ENCODE results near the gene SIDT1. TPM values are rescaled to one million over a fixed set of nuclear protein-coding genes. Genes with fewer than 3 reads are reported as not detected.
"Not testable (repeated sequence)": the region's sequence is repeated elsewhere in the genome, so short reads cannot be mapped to it uniquely, and the experiment has no call there.

Gene SIDT1
- total RNA-seq, 3 donors from 2014 or later = 4.8 to 7.0 (median 6.0) TPM

GRCh38 chr3:113626503-113627371 is 94.4 kb downstream of the SIDT1 start:
- DNase-seq = no peak
- no peak overlapping the region for H3K4me3 Mint-ChIP-seq
- no peaks in the 10 kb centered on the region for H3K27me3 Mint-ChIP-seq (ENCODE audit: low read depth)
- H3K4me1 Mint-ChIP-seq (ENCODE audit: low read depth) = no peaks in the 10 kb centered on the region
- H3K36me3 Mint-ChIP-seq (ENCODE audit: insufficient read depth) = peaks cover 35% of the 10 kb centered on the region
- peak in 1 of 2 donors; percentile 46 for ATAC-seq
- no peaks in the 10 kb centered on the region for H3K9me3 Mint-ChIP-seq

GRCh38 chr3:113628316-113628715 is 96.0 kb downstream of the SIDT1 start:
- no peaks in the 10 kb centered on the region for H3K9me3 Mint-ChIP-seq
- H3K4me3 Mint-ChIP-seq = no peak overlapping the region
- no peaks in the 10 kb centered on the region for H3K4me1 Mint-ChIP-seq (ENCODE audit: low read depth)
- H3K36me3 Mint-ChIP-seq (ENCODE audit: insufficient read depth) = peaks cover 33% of the 10 kb centered on the region
- H3K27me3 Mint-ChIP-seq (ENCODE audit: low read depth) = no peaks in the 10 kb centered on the region
- DNase-seq (no peak), ATAC-seq (no peak)

- no peak for ATAC-seq
- H3K36me3 Mint-ChIP-seq (ENCODE audit: insufficient read depth) = peaks cover 30% of the 10 kb centered on the region
- no peak overlapping the region for H3K4me3 Mint-ChIP-seq
- H3K27me3 Mint-ChIP-seq (ENCODE audit: low read depth) = no peaks in the 10 kb centered on the region
- H3K9me3 Mint-ChIP-seq = no peaks in the 10 kb centered on the region
- H3K4me1 Mint-ChIP-seq (ENCODE audit: low read depth) = no peaks in the 10 kb centered on the region
- no peak for DNase-seq
Measured at GRCh38 chr3:113628788-113629187, 96.4 kb downstream of the SIDT1 start.

- Mint-ChIP-seq H3K4me1 (ENCODE audit: low read depth) (no peaks in the 10 kb centered on the region), H3K36me3 (ENCODE audit: insufficient read depth) (peaks cover 22% of the 10 kb centered on the region), H3K27me3 (ENCODE audit: low read depth) (no peaks in the 10 kb centered on the region), H3K4me3 (no peak overlapping the region), H3K9me3 (no peaks in the 10 kb centered on the region)
- ATAC-seq (no peak), DNase-seq (no peak)
Measured at GRCh38 chr3:113629584-113630421, 97.4 kb downstream of the SIDT1 start.

- ATAC-seq (no peak), DNase-seq (no peak)
- H3K9me3 Mint-ChIP-seq = no peaks in the 10 kb centered on the region
- H3K36me3 Mint-ChIP-seq (ENCODE audit: insufficient read depth) = peaks cover 13% of the 10 kb centered on the region
- H3K4me1 Mint-ChIP-seq (ENCODE audit: low read depth) = no peaks in the 10 kb centered on the region
- H3K27me3 Mint-ChIP-seq (ENCODE audit: low read depth) = no peaks in the 10 kb centered on the region
- H3K4me3 Mint-ChIP-seq = no peak overlapping the region
Measured at GRCh38 chr3:113630956-113631542, 98.7 kb downstream of the SIDT1 start.

GRCh38 chr3:113631573-113631972 is 99.2 kb downstream of the SIDT1 start:
- no peaks in the 10 kb centered on the region for H3K9me3 Mint-ChIP-seq
- ATAC-seq (no peak), DNase-seq (no peak)
- no peaks in the 10 kb centered on the region for H3K4me1 Mint-ChIP-seq (ENCODE audit: low read depth)
- no peak overlapping the region for H3K4me3 Mint-ChIP-seq
- peaks cover 11% of the 10 kb centered on the region for H3K36me3 Mint-ChIP-seq (ENCODE audit: insufficient read depth)
- no peaks in the 10 kb centered on the region for H3K27me3 Mint-ChIP-seq (ENCODE audit: low read depth)

GRCh38 chr3:113634782-113635474 is 102.6 kb downstream of the SIDT1 start:
- Mint-ChIP-seq H3K27me3 (ENCODE audit: low read depth) (no peaks in the 10 kb centered on the region), H3K36me3 (ENCODE audit: insufficient read depth) (peaks cover 6% of the 10 kb centered on the region), H3K4me3 (no peak overlapping the region), H3K4me1 (ENCODE audit: low read depth) (no peaks in the 10 kb centered on the region), H3K9me3 (no peaks in the 10 kb centered on the region)
- ATAC-seq (no peak), DNase-seq (no peak)

- not testable (repeated sequence) for H3K4me3 Mint-ChIP-seq; DNase-seq; H3K36me3 Mint-ChIP-seq (ENCODE audit: insufficient read depth); H3K4me1 Mint-ChIP-seq (ENCODE audit: low read depth); H3K27me3 Mint-ChIP-seq (ENCODE audit: low read depth); H3K9me3 Mint-ChIP-seq; ATAC-seq
Measured at GRCh38 chr3:113636034-113636433, 103.7 kb downstream of the SIDT1 start.

- H3K4me1 Mint-ChIP-seq (ENCODE audit: low read depth) = no peaks in the 10 kb centered on the region
- DNase-seq = no peak
- H3K27me3 Mint-ChIP-seq (ENCODE audit: low read depth) = no peaks in the 10 kb centered on the region
- no peaks in the 10 kb centered on the region for H3K9me3 Mint-ChIP-seq
- H3K4me3 Mint-ChIP-seq = no peak overlapping the region
- H3K36me3 Mint-ChIP-seq (ENCODE audit: insufficient read depth) = peaks cover 2% of the 10 kb centered on the region
- no peak for ATAC-seq
Measured at GRCh38 chr3:113637756-113638155, 105.4 kb downstream of the SIDT1 start.

- Mint-ChIP-seq H3K4me1 (ENCODE audit: low read depth) (no peaks in the 10 kb centered on the region), H3K4me3 (no peak overlapping the region), H3K9me3 (peaks cover 4% of the 10 kb centered on the region), H3K27me3 (ENCODE audit: low read depth) (no peaks in the 10 kb centered on the region), H3K36me3 (ENCODE audit: insufficient read depth) (peaks cover 2% of the 10 kb centered on the region)
- ATAC-seq (no peak), DNase-seq (no peak)
Measured at GRCh38 chr3:113638910-113639309, 106.6 kb downstream of the SIDT1 start.

- ATAC-seq (no peak), DNase-seq (no peak)
- Mint-ChIP-seq H3K9me3 (peaks cover 26% of the 10 kb centered on the region), H3K27me3 (ENCODE audit: low read depth) (no peaks in the 10 kb centered on the region), H3K4me3 (no peak overlapping the region), H3K36me3 (ENCODE audit: insufficient read depth) (peaks cover 8% of the 10 kb centered on the region), H3K4me1 (ENCODE audit: low read depth) (no peaks in the 10 kb centered on the region)
Measured at GRCh38 chr3:113643583-113643982, 111.2 kb downstream of the SIDT1 start.

GRCh38 chr3:113648524-113648923 is 116.2 kb downstream of the SIDT1 start:
- peaks cover 26% of the 10 kb centered on the region for H3K9me3 Mint-ChIP-seq
- no peaks in the 10 kb centered on the region for H3K4me1 Mint-ChIP-seq (ENCODE audit: low read depth)
- H3K4me3 Mint-ChIP-seq = no peak overlapping the region
- peaks cover 26% of the 10 kb centered on the region for H3K36me3 Mint-ChIP-seq (ENCODE audit: insufficient read depth)
- DNase-seq (no peak), ATAC-seq (no peak)
- H3K27me3 Mint-ChIP-seq (ENCODE audit: low read depth) = no peaks in the 10 kb centered on the region

GRCh38 chr3:113649174-113649845 is 117.0 kb downstream of the SIDT1 start:
- Mint-ChIP-seq H3K4me3 (no peak overlapping the region), H3K4me1 (ENCODE audit: low read depth) (no peaks in the 10 kb centered on the region), H3K36me3 (ENCODE audit: insufficient read depth) (peaks cover 22% of the 10 kb centered on the region), H3K9me3 (peaks cover 19% of the 10 kb centered on the region), H3K27me3 (ENCODE audit: low read depth) (no peaks in the 10 kb centered on the region)
- DNase-seq (no peak), ATAC-seq (no peak)

Data from activated T-cell treated with anti-CD3 and anti-CD28 coated beads, Interleukin-2, amount 50 U/mL, for 4 hours (primary cell).